Mucosa of descending colon (tissue), 3 donors: ENCODE data around the gene CCDC188. TPM values are rescaled to one million over a fixed set of nuclear protein-coding genes. Genes with fewer than 3 reads are reported as not detected.

Experiments used
- ATAC-seq: fragments of 200-7000 bp; cut with Tn5 transposase; one replicate; pipeline ENCODE4 v1.9.1; 2020; ENCODE audit warnings: mild to moderate bottlenecking, moderate library complexity
- DNase-seq, 3 donors: peaks; one replicate each; pipeline ENCODE4 v3.0.0-alpha.2; 2020
- H3K36me3 ChIP-seq: fragments of 200-600 bp; one replicate; pipeline ENCODE4 v1.8.0; 2021; ENCODE audit warnings: low read depth, mild to moderate bottlenecking
- H3K4me1 ChIP-seq: fragments of 200-600 bp; one replicate; pipeline ENCODE4 v1.8.0; 2021; ENCODE audit warnings: low read depth, mild to moderate bottlenecking
- H3K4me3 ChIP-seq: fragments of 200-600 bp; one replicate; pipeline ENCODE4 v1.8.0; 2021; ENCODE audit warnings: mild to moderate bottlenecking
- H3K9me3 ChIP-seq: fragments of 200-600 bp; one replicate; pipeline ENCODE4 v1.8.0; 2021; ENCODE audit warnings: mild to moderate bottlenecking
- CTCF ChIP-seq: fragments of 200-600 bp; IDR thresholded peaks from one replicate; pipeline ENCODE4 v1.8.0; 2022; ENCODE audit warnings: antibody characterized with exemption, mild to moderate bottlenecking
- intact Hi-C, 2 donors: fragments of 100-400 bp; cut with DNase I in 1 of 2; cut with micrococcal nuclease in 1 of 2; formaldehyde crosslinking; loops; one replicate each; pipeline versions ENCODE4 v1.11.0 to v1.11.1; 2022; cut with DNase I, micrococcal nuclease
- total RNA-seq, 3 donors: library from RNA; stranded (reverse); fragmentation: NEBNext Ultra II Directional in 2 of 3; extraction: Animal tissue kit (Norgen Biotek cat#: 25700) in 2 of 3; gene quantifications; one replicate each; pipeline versions ENCODE4 v1.2.1 to v1.2.4, GENCODE V29; 2021 to 2023
- donor health status: DM: no; HTN: no; CAD: no; lungs with moderate emphysema.
- donor health status: DM: no; HTN: no; CAD: no.
- donor health status: DM: no; HTN: yes; CAD: no.

The CCDC188 gene
- total RNA-seq, 3 donors from 2014 or later = 0.41 to 0.98 (median 0.65) TPM

DNA sequence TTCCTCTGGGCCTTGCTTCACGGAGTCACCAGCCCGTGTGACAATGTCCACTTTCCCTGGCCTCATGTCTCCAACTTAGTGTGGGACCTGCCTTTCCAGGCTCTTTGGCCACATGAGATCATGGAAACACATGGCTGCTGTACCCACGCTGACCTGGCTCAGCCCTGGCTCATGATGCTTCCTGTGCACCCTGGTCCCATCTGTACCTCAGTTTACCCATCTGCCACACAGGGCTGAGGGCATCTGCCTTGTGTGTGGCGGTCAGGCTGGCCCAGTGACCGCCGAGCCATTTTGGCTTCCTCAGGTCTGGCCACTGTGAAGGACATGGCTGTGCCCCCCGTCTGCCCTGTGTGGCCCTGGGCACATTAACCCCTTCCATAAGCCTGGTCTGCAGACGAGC lies 32.2 kb upstream of the CCDC188 start:
- Histone ChIP-seq H3K4me3 (no peak overlapping the region), H3K4me1 (no peaks in the 10 kb centered on the region), H3K9me3 (no peaks in the 10 kb centered on the region), H3K36me3 (no peaks in the 10 kb centered on the region)
- TF ChIP-seq CTCF = no peak
- no peak for ATAC-seq
- DNase-seq = no peak
- intact Hi-C loops = no loop called here

DNA sequence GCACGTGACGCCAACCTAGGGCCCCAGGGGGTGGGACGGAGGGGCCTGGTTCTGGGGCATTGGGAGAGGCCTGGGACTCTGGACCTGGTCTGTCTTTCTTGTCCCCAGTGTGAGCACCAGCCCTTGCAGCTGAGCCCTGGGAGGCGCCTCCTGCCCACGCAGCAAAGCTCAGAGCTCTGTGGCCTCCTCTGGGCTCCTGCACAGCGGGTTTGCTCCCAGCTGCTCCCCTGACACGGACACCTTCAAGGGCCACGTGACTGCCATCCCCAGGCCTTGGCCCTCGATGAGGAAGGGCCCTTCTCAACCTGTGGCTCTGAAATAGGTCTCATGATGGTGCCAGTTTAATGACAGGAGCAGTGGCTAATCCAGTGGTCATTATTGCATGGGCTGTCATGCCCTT lies 31.5 kb upstream of the CCDC188 start:
- Histone ChIP-seq H3K4me1 (no peaks in the 10 kb centered on the region), H3K36me3 (no peaks in the 10 kb centered on the region), H3K9me3 (no peaks in the 10 kb centered on the region), H3K4me3 (no peak overlapping the region)
- intact Hi-C loops = no loop called here
- DNase-seq (no peak), ATAC-seq (no peak)
- no peak for TF ChIP-seq CTCF

GRCh38 chr22:20181884-20182236 lies 31.0 kb upstream of the CCDC188 start:
- no peak for TF ChIP-seq CTCF
- H3K4me3 ChIP-seq = no peak overlapping the region
- intact Hi-C loops = no loop called here
- ATAC-seq (no peak), DNase-seq (no peak)
- no peaks in the 10 kb centered on the region for H3K36me3 ChIP-seq
- H3K9me3 ChIP-seq = no peaks in the 10 kb centered on the region
- no peaks in the 10 kb centered on the region for H3K4me1 ChIP-seq

DNA sequence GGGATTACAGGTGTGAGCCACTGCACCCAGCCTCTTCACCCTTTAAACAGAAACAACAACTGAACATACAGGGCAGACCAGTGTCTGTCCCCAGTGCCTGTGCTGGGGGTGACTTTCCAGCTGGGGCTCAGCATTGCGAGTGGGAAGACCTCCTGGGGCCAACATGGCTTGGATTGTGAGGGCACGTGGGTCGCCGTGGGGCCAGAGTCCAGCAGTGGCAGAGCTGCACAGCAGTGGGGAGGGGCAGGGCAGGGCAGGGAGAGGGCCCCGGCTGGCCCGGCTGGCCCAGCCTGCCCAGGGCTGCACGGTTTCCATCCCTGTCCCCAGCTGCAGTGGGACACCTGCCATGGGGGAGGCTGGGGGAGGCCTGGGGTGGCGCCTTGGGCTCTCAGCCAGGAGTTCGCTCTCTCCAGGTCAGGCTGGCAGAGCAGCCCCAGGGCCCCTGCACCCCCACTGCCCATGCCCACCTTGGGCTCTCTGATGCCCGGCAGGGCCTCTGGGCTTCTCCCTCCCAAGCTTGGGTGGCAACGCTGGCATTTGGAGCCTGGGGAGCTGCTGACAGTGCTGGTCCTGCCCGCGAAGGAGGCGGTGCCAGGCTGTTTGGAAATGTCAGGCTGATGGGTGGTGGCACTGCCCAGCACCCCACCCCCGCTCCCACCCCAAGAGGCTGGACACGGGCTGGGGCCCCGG lies 30.5 kb upstream of the CCDC188 start:
- intact Hi-C loops = no loop called here
- no peak for TF ChIP-seq CTCF
- H3K9me3 ChIP-seq = no peaks in the 10 kb centered on the region
- no peaks in the 10 kb centered on the region for H3K4me1 ChIP-seq
- ATAC-seq (no peak), DNase-seq (no peak)
- no peak overlapping the region for H3K4me3 ChIP-seq
- no peaks in the 10 kb centered on the region for H3K36me3 ChIP-seq

GRCh38 chr22:20180640-20181039 lies 29.8 kb upstream of the CCDC188 start:
- Histone ChIP-seq H3K36me3 (no peaks in the 10 kb centered on the region), H3K4me1 (no peaks in the 10 kb centered on the region), H3K4me3 (no peak overlapping the region), H3K9me3 (no peaks in the 10 kb centered on the region)
- TF ChIP-seq CTCF = no peak
- DNase-seq (no peak), ATAC-seq (no peak)
- intact Hi-C loops = no loop called here

DNA sequence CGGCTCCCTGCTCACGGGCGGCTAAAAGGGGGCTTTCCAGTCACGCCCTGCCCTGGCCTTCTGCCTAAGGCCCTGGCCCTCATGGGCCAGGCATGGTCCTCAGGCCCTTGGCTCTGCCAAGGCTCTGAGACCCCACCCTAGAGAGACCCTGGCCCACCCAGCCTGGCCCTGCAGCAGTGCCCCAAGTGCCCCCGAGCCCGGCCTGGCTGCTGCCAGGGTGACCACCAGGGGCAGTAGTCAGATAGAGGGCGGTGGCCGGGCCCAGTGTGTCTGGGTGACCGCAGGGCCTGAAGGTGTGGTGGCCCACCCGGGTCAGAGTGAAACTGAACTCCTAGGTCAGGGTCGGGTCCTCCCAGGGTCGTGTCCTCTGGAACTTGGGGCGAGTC lies 29.4 kb upstream of the CCDC188 start:
- Histone ChIP-seq H3K9me3 (no peaks in the 10 kb centered on the region), H3K4me1 (no peaks in the 10 kb centered on the region), H3K4me3 (no peak overlapping the region), H3K36me3 (no peaks in the 10 kb centered on the region)
- ATAC-seq (no peak), DNase-seq (no peak)
- TF ChIP-seq CTCF = no peak
- intact Hi-C loops = no loop called here
